ENCODE results near the gene PLEKHG4B.

DNA sequence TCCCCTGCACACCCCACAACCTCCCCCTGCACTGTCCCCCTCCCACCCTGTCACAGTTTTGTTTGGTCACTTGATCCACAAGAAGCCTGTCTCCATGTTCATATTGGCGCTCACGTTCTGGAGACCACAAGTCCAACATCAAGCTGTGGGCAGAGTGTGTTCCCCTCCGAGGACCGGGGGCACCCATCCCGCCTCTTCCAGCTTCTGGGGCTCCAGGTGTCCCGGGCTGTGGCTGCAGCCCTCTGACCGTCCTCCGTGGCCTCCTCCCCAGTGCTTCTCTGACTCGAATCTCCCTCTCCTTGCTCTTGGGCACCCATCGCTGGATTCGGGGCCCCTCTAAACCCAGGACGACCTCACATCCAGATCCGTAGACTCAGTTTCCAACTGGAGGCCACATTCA, 49.2 kb downstream of the PLEKHG4B start:
- TF ChIP-seq, protein P1, sequence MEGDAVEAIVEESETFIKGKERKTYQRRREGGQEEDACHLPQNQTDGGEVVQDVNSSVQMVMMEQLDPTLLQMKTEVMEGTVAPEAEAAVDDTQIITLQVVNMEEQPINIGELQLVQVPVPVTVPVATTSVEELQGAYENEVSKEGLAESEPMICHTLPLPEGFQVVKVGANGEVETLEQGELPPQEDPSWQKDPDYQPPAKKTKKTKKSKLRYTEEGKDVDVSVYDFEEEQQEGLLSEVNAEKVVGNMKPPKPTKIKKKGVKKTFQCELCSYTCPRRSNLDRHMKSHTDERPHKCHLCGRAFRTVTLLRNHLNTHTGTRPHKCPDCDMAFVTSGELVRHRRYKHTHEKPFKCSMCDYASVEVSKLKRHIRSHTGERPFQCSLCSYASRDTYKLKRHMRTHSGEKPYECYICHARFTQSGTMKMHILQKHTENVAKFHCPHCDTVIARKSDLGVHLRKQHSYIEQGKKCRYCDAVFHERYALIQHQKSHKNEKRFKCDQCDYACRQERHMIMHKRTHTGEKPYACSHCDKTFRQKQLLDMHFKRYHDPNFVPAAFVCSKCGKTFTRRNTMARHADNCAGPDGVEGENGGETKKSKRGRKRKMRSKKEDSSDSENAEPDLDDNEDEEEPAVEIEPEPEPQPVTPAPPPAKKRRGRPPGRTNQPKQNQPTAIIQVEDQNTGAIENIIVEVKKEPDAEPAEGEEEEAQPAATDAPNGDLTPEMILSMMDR (conservative IDR thresholded peaks at IDR 0.05; ENCODE audit: low read depth, low read length): no peak
- TF ChIP-seq EZH2 (IDR thresholded peaks at IDR 0.05; ENCODE audit: low read length, unreplicated experiment): no peak
- TF ChIP-seq EZH2phosphoT487 (IDR thresholded peaks at IDR 0.05; ENCODE audit: borderline replicate concordance, low read length): no peak
